Stimulated activated CD8-positive, alpha-beta memory T cell treated with anti-CD3 and anti-CD28 coated beads, Interleukin-7, amount 100 ng/mL, for 24 hours (primary cell): ENCODE data around the gene CEP131.
"Not testable (repeated sequence)": the region's sequence is repeated elsewhere in the genome, so short reads cannot be mapped to it uniquely, and the experiment has no call there.

Experiments
- DNase-seq: peaks from one replicate; pipeline ENCODE4 v3.0.0-alpha.2; 2020; ENCODE audit warnings: low read depth

Gene CEP131

GRCh38 chr17:81148986-81149533 is 73.7 kb downstream of the CEP131 start:
- DNase-seq = no peak

DNA sequence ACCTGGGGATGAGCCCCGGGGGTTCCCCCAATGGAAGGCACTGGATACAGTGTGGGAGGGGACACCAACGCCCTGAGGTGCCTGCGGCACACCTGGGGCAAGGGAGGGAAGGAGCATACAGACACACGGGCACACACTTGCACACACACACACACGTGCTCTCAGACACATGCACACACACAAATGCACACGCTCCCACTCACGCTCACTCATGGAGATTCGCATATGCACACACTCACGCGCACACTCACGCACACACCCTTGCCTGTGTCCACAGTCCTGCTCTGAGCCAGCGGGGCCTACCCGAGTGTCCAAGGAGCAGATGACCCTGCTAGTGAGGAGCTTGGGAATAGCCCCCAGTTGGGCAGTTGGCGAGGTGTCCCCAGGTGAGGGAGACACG is 74.2 kb downstream of the CEP131 start:
- no peak for DNase-seq

GRCh38 chr17:81147701-81148100 is 75.1 kb downstream of the CEP131 start:
- no peak for DNase-seq

- DNase-seq = not testable (repeated sequence)
Measured at GRCh38 chr17:81146208-81146607, 76.6 kb downstream of the CEP131 start.

DNA sequence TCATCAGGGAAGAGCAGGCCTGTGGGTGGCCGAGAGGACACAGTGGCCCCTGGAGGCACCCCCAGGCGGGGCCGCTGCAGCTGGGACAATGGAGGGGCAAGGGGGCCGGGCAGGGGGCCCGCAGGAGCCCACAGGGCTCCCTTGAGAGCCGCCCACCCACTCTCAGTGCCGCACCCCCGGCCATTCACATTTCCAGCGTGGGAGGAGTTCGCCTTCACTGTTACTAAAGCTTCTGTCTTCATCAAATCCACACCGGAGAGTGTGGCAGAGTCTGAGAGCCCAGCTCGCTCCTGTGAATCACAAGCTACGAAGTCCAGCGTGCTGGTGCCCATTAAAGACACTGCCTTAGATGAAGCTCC is 78.4 kb downstream of the CEP131 start:
- DNase-seq = no peak

- no peak for DNase-seq
Measured at GRCh38 chr17:81143717-81144422, 78.9 kb downstream of the CEP131 start.

DNA sequence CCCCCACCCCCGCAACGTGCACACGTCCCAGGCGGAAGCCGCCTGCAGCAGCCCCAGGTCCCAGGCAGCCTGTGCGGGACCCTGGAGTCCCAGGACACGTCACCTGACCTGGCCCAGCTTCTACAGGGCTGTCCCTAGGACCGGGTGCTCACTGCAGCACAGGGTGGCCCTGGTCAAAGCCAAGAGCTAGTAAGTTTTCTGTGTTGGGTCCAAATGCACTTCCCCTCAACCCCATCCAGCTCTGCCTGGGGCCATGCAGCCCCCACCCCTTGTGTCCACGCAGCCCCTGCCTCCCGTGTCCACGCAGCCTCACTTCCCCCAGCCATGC is 79.6 kb downstream of the CEP131 start:
- DNase-seq = no peak

DNA sequence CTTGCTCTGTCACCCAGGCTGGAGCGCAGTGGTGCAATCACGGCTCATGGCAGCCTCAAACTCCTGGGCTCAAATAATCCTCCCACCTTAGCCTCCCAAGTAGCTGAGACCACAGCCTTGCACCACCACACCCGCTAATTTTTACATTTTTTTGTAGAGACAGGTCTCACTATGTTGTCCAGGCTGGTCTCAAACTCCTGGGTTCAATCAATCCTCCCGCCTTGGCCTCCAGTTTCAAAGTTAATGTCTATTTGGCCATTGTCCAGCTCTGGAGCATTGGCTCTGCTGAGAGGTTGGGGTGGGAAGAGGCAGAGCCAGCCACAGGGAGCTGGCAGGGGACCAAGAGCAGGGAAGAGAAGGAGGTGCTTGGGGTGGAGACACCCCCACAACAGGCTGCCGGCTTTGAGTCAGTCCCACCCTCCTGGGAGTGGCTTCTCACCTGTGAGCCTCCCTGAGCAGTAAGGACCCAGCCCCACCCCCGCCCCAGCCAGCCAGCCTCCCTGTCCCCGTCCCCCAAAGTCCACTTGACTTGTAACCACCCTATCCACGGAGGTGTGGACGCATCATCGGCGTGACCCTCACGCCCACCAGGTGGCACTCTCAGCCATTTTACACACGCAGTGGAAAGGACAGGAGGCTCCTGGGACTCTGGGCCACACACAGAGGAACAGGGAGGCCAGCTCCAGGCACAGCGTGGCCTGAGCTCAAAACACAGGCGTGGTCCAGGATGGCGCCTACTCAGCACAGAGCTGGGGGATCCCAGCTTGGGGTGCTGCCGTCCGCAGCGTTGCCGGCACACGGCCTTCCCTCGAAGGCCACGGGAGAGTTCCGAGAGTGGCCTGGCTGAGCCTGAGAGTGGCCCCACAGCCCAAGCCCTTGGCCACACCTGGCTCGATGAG is 80.2 kb downstream of the CEP131 start:
- DNase-seq = no peak

DNA sequence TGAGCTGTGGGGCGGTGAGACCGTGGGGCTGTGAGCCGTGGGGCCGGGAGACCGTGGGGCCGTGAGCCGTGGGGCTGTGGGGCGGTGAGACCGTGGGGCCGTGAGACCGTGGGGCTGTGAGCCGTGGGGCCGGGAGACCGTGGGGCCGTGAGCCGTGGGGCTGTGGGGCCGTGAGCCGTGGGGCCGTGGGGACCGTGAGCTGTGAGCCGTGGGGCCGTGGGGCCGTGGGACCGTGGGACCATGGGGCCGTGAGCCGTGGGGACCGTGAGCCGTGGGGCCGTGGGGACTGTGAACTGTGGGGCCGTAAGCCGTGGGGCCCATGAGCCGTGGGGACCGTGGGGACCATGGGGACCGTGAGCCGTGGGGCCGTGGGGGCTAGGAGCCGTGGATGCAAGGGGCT is 82.1 kb downstream of the CEP131 start:
- DNase-seq = no peak

DNA sequence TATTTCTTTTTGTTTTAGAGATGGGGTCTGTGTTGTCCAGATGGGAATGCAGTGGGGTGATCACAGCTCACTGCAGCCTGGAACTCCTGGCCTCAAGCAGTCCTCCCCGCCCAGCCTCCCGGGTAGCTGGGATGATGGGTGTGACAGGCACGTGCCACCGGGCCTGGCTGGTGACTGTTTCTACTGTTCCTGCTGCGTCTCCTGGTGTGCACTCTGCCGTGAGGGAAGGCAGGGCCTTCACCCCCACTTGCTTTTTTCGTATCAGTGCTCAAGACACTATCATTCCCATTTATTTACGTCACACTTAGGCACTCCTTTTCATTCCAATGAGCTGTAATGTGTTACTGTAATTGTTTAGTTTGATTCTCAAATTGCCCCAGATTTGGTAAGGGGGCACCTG is 82.7 kb downstream of the CEP131 start:
- no peak for DNase-seq
